Memory B cell (primary cell): ENCODE data around the gene KCNT2.

Source experiments
- ATAC-seq: fragments of 150-1000 bp; cut with Tn5 transposase; 2 replicates; pipeline ENCODE4 v1.10.0; 2021; ENCODE audit warnings: low read depth, mild to moderate bottlenecking, moderate library complexity
- DNase-seq, 2 donors: peaks; one replicate each; pipeline ENCODE4 v3.0.0; 2022; ENCODE audit warnings: low spot score in 2 of 2
- H3K27ac Mint-ChIP-seq: one replicate; pipeline ENCODE4 v1.8.0; 2022; ENCODE audit warnings: mild to moderate bottlenecking, moderate library complexity, mixed read lengths
- H3K27me3 Mint-ChIP-seq: one replicate; pipeline ENCODE4 v1.8.0; 2022; ENCODE audit warnings: mixed read lengths
- H3K36me3 Mint-ChIP-seq: one replicate; pipeline ENCODE4 v1.8.0; 2022; ENCODE audit warnings: mild to moderate bottlenecking, mixed read lengths
- H3K4me1 Mint-ChIP-seq: one replicate; pipeline ENCODE4 v1.8.0; 2022; ENCODE audit warnings: mixed read lengths
- H3K4me3 Mint-ChIP-seq: one replicate; pipeline ENCODE4 v1.8.0; 2022; ENCODE audit warnings: mild to moderate bottlenecking, moderate library complexity, mixed read lengths
- H3K9me3 Mint-ChIP-seq: one replicate; pipeline ENCODE4 v1.8.0; 2022; ENCODE audit warnings: mixed read lengths

KCNT2 gene

GRCh38 chr1:196367838-196368237 lies 240.4 kb downstream of the KCNT2 start:
- Mint-ChIP-seq H3K36me3 (no peaks in the 10 kb centered on the region), H3K27me3 (no peaks in the 10 kb centered on the region), H3K4me1 (no peaks in the 10 kb centered on the region), H3K9me3 (peaks cover 2% of the 10 kb centered on the region), H3K27ac (no peak overlapping the region), H3K4me3 (no peak overlapping the region)
- ATAC-seq (no peak), DNase-seq (no peak)

GRCh38 chr1:196366817-196367495 lies 241.3 kb downstream of the KCNT2 start:
- Mint-ChIP-seq H3K27ac (no peak overlapping the region), H3K27me3 (no peaks in the 10 kb centered on the region), H3K9me3 (peaks cover 2% of the 10 kb centered on the region), H3K4me3 (no peak overlapping the region), H3K4me1 (no peaks in the 10 kb centered on the region), H3K36me3 (no peaks in the 10 kb centered on the region)
- DNase-seq (no peak), ATAC-seq (no peak)

- Mint-ChIP-seq H3K27ac (no peak overlapping the region), H3K4me1 (no peaks in the 10 kb centered on the region), H3K4me3 (no peak overlapping the region), H3K36me3 (no peaks in the 10 kb centered on the region), H3K27me3 (no peaks in the 10 kb centered on the region), H3K9me3 (peaks cover 1% of the 10 kb centered on the region)
- DNase-seq (no peak), ATAC-seq (no peak)
Measured at GRCh38 chr1:196361112-196361714, 247.0 kb downstream of the KCNT2 start.

- Mint-ChIP-seq H3K4me3 (no peak overlapping the region), H3K9me3 (peaks cover 1% of the 10 kb centered on the region), H3K4me1 (no peaks in the 10 kb centered on the region), H3K27ac (no peak overlapping the region), H3K36me3 (no peaks in the 10 kb centered on the region), H3K27me3 (no peaks in the 10 kb centered on the region)
- ATAC-seq (no peak), DNase-seq (no peak)
Measured at GRCh38 chr1:196357913-196358312, 250.3 kb downstream of the KCNT2 start.

GRCh38 chr1:196355206-196355786 lies 252.9 kb downstream of the KCNT2 start:
- Mint-ChIP-seq H3K27ac (no peak overlapping the region), H3K4me1 (no peaks in the 10 kb centered on the region), H3K9me3 (no peaks in the 10 kb centered on the region), H3K4me3 (no peak overlapping the region), H3K27me3 (no peaks in the 10 kb centered on the region), H3K36me3 (no peaks in the 10 kb centered on the region)
- DNase-seq, result no peak
- ATAC-seq, result no peak

GRCh38 chr1:196344453-196344852 lies 263.8 kb downstream of the KCNT2 start:
- H3K27ac Mint-ChIP-seq, result no peak overlapping the region
- no peaks in the 10 kb centered on the region for H3K27me3 Mint-ChIP-seq
- H3K4me1 Mint-ChIP-seq, result no peaks in the 10 kb centered on the region
- DNase-seq, result no peak
- no peaks in the 10 kb centered on the region for H3K9me3 Mint-ChIP-seq
- H3K4me3 Mint-ChIP-seq, result no peak overlapping the region
- no peak for ATAC-seq
- no peaks in the 10 kb centered on the region for H3K36me3 Mint-ChIP-seq

GRCh38 chr1:196324345-196324744 lies 283.9 kb downstream of the KCNT2 start:
- Mint-ChIP-seq H3K36me3 (no peaks in the 10 kb centered on the region), H3K4me1 (no peaks in the 10 kb centered on the region), H3K27me3 (no peaks in the 10 kb centered on the region), H3K27ac (no peak overlapping the region), H3K4me3 (no peak overlapping the region), H3K9me3 (no peaks in the 10 kb centered on the region)
- DNase-seq (no peak), ATAC-seq (no peak)

- Mint-ChIP-seq H3K4me3 (no peak overlapping the region), H3K27me3 (no peaks in the 10 kb centered on the region), H3K9me3 (no peaks in the 10 kb centered on the region), H3K36me3 (no peaks in the 10 kb centered on the region), H3K27ac (no peak overlapping the region), H3K4me1 (no peaks in the 10 kb centered on the region)
- DNase-seq, result no peak
- ATAC-seq, result no peak
Measured at GRCh38 chr1:196323869-196324268, 284.4 kb downstream of the KCNT2 start.

- ATAC-seq (no peak), DNase-seq (no peak)
- H3K4me3 Mint-ChIP-seq, result no peak overlapping the region
- no peaks in the 10 kb centered on the region for H3K36me3 Mint-ChIP-seq
- H3K9me3 Mint-ChIP-seq, result no peaks in the 10 kb centered on the region
- no peaks in the 10 kb centered on the region for H3K27me3 Mint-ChIP-seq
- no peak overlapping the region for H3K27ac Mint-ChIP-seq
- H3K4me1 Mint-ChIP-seq, result no peaks in the 10 kb centered on the region
Measured at GRCh38 chr1:196319301-196319700, 288.9 kb downstream of the KCNT2 start.

- Mint-ChIP-seq H3K9me3 (no peaks in the 10 kb centered on the region), H3K4me3 (no peak overlapping the region), H3K27me3 (no peaks in the 10 kb centered on the region), H3K27ac (no peak overlapping the region), H3K36me3 (no peaks in the 10 kb centered on the region), H3K4me1 (no peaks in the 10 kb centered on the region)
- DNase-seq (no peak), ATAC-seq (no peak)
Measured at GRCh38 chr1:196317535-196318522, 290.4 kb downstream of the KCNT2 start.

GRCh38 chr1:196312739-196313138 lies 295.5 kb downstream of the KCNT2 start:
- H3K27ac Mint-ChIP-seq, result no peak overlapping the region
- H3K27me3 Mint-ChIP-seq, result no peaks in the 10 kb centered on the region
- no peaks in the 10 kb centered on the region for H3K36me3 Mint-ChIP-seq
- no peaks in the 10 kb centered on the region for H3K9me3 Mint-ChIP-seq
- H3K4me1 Mint-ChIP-seq, result no peaks in the 10 kb centered on the region
- no peak overlapping the region for H3K4me3 Mint-ChIP-seq
- DNase-seq, result no peak
- ATAC-seq, result no peak

- Mint-ChIP-seq H3K4me3 (no peak overlapping the region), H3K27ac (no peak overlapping the region), H3K27me3 (no peaks in the 10 kb centered on the region), H3K36me3 (no peaks in the 10 kb centered on the region), H3K4me1 (no peaks in the 10 kb centered on the region), H3K9me3 (no peaks in the 10 kb centered on the region)
- DNase-seq (no peak), ATAC-seq (no peak)
Measured at GRCh38 chr1:196309386-196309785, 298.9 kb downstream of the KCNT2 start.

- Mint-ChIP-seq H3K36me3 (no peaks in the 10 kb centered on the region), H3K4me3 (no peak overlapping the region), H3K27me3 (no peaks in the 10 kb centered on the region), H3K27ac (no peak overlapping the region), H3K4me1 (no peaks in the 10 kb centered on the region), H3K9me3 (no peaks in the 10 kb centered on the region)
- DNase-seq (no peak), ATAC-seq (no peak)
Measured at GRCh38 chr1:196308176-196308575, 300.1 kb downstream of the KCNT2 start.

- Mint-ChIP-seq H3K9me3 (no peaks in the 10 kb centered on the region), H3K27me3 (no peaks in the 10 kb centered on the region), H3K27ac (no peak overlapping the region), H3K36me3 (no peaks in the 10 kb centered on the region), H3K4me3 (no peak overlapping the region), H3K4me1 (no peaks in the 10 kb centered on the region)
- DNase-seq (no peak), ATAC-seq (no peak)
Measured at GRCh38 chr1:196306421-196306820, 301.8 kb downstream of the KCNT2 start.
